HL-60/S4 treated with retinoic acid at 250 ng/mL for 4 days and 3 days (cell line): ENCODE results near the gene MAGI2.

Experiments used
- in situ Hi-C: fragments of 300-500 bp; cut with MboI; formaldehyde crosslinking; loops from 2 replicates; pipeline ENCODE4 v1.7.0; 2022; ENCODE audit warnings: low sequenced_read_pairs

Gene MAGI2

DNA sequence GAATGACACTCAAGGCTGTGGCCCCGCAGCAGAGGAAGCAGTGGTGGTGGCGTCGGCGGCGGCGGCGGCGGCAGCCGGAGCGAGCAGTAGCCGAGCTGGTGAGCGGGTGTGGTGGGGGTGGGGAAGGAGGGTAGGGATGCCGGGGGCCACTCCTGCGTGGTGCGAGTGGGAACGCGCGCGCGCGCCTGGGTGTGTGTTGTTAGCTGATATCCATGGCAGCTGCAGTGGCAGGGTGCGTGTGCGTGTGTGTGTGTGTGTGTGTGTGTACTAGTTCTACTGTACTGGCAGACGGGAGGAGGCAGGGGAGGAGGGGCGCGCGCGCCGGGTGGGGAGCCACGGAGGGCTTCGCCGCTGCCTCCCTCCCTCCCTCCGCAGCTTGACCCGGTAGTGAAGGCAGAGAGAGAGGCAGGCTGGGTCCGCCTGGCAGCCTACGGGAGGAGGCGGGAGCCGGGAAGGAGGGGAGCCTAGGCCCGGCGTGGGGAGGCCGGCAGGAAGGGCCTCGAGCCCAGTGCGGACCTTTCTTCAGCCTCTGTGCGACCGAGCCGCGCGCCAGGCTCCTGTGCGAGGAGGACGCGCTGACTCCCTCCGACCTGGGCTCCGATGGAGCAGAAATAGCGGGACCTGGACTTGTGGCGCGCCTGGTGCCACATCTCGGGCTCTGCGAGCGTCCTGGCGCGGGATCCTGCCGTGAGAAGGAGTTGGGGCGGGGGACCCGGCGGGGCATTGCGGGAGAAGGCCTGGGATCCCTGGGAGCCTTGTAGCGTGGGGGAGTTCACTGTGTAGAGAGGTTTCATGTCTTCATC is at the start of gene MAGI2:
Gene MAGI2, minus strand, starts transcription at position 110 of the 803 bp plus-strand sequence. CDS start 347 bp downstream, outside the sequence.
- in situ Hi-C loops: no loop called here

DNA sequence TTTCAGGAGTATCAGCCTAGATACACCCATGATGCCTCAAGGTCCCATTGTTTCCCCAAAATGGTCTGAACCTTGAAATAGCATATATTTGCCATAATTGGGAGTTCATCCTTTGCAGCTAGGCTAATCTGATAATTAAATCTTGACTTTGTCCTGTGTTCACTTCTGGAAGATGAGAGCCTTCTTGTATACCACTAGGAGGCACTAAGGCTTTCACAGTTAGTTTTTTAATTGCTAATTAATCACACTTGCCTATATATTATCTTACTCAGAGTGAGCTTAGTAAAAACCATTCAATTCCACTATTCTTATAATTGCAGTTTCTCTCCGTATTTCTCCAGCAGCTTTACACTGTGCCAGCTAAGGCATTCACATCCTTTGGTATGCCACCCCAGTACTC is 48.7 kb upstream of the MAGI2 start:
- in situ Hi-C loops: no loop called here

GRCh38 chr7:79500759-79501158 is 47.3 kb upstream of the MAGI2 start:
- in situ Hi-C loops: no loop called here

DNA sequence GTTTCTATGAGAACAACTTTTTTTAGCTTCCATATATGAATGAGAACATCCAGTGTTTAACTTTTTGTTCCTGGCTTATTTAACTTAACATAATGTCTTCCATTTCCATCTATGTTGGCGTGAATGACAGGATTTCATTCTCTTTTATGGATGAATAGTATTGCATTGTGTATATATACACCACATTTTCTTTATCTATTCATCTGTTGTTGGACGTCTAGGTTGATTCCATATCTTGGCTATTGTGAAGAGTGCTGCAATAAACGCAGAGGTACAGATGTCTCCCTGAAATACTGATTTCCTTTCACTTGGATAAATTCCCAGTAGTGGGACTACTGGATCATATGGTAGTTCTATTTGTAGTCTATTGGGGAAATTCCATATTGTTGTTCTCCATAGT is 44.3 kb upstream of the MAGI2 start:
- in situ Hi-C loops: no loop called here

- in situ Hi-C loops: no loop called here
Measured at GRCh38 chr7:79495544-79496272, 42.2 kb upstream of the MAGI2 start.

- in situ Hi-C loops: no loop called here
Measured at GRCh38 chr7:79494046-79494445, 40.6 kb upstream of the MAGI2 start.

DNA sequence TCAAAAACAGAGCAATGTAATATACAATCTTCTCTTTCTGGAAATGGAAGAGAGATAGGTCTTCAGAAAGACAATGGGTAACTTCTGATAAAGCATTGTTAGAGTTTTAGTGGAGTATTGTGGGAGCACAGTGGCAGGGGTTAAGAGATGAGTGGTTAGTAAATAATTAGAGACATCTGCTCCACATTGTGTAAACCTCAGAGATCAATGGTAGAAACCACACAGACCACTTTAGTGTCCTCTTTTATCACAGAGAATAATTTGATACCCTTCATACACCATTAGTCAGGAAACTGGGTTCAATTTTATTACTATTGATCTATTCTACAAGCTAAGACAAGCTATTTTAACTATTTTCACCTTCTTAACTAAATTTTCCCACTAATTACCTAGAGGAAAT is 35.9 kb upstream of the MAGI2 start:
- in situ Hi-C loops: no loop called here

- in situ Hi-C loops: no loop called here
Measured at GRCh38 chr7:79478386-79478785, 24.9 kb upstream of the MAGI2 start.

- in situ Hi-C loops: no loop called here
Measured at GRCh38 chr7:79475455-79475854, 22.0 kb upstream of the MAGI2 start.

DNA sequence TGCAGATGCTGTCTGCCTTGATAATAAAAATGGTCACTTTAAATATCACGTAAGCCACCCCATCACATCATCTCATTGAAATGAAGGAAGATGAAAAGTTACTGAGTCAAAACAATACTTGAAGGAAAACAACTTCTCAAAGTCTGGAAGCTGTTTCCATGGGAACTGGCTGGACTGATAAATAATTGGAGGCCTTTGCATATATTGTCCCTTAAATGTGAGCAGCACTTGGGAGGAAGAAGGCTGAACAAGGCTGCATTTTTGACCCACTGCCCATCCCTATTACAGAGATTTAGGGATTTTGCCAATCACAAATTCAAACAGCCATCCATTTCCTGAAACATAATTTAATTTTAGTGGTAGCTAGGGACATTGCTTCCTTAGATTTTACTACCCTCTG is 18.2 kb upstream of the MAGI2 start:
- in situ Hi-C loops: no loop called here

GRCh38 chr7:79471283-79471682 is 17.8 kb upstream of the MAGI2 start:
- in situ Hi-C loops: no loop called here

DNA sequence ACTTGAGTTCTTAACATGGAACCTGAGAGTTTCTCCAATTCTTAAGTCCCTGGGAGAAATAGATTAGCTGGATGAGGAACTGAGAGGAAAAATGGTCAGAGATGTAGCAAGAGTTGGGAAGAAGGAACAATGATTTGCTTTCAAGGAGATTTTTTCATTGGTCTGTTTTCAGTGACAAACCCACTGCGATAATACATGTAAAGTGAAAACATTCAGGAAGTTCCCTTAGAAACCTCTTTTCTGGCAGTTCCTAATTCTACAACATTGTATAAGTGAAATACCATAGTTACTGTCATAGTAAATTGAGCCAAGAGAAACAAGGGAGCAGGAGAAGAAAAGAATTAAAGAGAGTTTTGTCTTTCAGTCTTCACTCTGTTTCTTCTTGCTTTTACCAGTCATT is 12.1 kb upstream of the MAGI2 start:
- in situ Hi-C loops: no loop called here

DNA sequence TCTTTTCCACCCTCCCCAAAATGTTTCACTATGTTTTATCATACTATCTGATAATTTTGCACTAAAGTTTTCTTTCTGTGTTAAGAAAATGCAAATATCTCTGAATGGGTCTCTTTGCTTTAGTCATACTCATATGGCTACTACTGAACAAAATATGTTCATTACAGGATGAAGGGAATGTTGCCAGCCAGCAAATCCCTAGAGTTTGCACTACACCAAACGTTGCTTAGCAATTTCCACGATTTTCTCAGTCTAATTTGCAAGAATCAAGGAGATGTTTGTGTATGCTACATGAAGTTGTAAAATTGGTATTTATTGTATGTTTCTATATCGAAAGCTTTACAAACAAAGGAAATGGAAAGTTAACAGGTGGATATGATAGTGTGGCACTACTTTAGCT is 10.6 kb upstream of the MAGI2 start:
- in situ Hi-C loops: no loop called here

- in situ Hi-C loops: no loop called here
Measured at GRCh38 chr7:79462390-79462789, 8.9 kb upstream of the MAGI2 start.

GRCh38 chr7:79461660-79462059 is 8.2 kb upstream of the MAGI2 start:
- in situ Hi-C loops: no loop called here

DNA sequence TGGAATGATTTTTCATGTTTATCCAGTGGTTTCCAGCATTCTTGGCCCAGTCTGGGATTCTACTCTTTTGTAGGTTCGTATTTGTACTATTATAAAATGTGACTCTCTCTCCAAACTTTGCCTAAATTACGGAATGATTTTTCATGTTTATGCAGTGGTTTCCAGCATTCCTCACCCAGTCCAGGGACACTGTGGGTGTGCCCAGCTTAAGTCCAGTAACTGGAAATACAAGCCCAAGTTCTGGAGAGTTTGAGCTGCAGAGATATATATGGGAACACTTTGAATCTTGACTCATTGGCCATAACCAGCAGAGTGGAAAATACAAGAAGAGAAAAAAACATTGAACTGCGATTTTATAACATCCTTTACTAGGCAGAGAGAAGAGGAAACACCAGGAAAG is 5.9 kb upstream of the MAGI2 start:
- in situ Hi-C loops: no loop called here

DNA sequence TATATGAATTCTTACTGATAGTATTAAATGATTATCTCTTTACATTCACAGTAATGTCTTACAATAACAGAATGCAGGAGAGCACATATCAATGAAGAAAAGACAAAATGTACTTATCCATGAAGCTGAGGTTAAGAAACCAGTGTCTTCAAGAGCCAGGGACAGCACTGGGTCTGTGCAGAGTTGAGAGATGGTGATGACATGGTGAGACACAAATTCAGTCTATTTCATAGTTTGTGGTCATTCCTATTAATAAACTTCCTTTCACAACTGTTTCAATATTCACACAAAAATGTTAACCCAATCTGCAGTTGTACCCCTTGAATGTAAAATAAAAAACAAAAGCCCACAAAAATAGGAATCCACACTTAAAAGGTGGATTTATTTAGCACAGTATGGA is 5.3 kb upstream of the MAGI2 start:
- in situ Hi-C loops: no loop called here

- in situ Hi-C loops: no loop called here
Measured at GRCh38 chr7:79455173-79455790, 1.8 kb upstream of the MAGI2 start.

DNA sequence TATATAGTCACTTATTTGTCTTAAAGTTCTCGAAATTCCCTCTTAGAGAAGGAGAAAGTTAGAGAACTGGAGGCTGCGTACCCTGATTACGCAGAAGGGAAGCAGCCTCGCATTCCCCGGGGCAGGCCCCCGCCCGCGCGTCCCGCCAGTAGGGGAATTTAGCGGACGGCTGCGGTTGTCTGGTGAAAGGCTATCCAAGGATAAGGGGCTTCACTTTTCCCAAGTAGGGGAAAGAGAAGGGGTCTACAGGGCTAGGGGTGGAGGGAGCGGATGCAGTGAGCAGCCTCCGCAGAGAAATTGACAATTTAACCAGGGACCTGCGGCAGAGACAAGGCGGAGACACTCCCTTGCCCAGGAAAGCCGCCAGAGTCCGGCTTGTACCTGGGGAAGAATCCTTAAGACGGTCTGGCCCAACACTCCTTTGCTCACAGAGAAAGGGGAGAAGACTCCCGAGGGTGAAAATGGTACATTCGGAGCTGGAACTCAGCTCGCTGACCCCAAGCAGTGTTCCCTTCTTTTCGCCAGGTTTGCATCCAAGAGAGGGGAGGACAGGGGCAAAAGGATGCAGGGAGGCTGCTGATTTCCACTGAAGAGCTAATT is 994 bp upstream of the MAGI2 start:
- in situ Hi-C loops: no loop called here

GRCh38 chr7:79453266-79453557 is 255 bp downstream of the MAGI2 start:
- in situ Hi-C loops: no loop called here

DNA sequence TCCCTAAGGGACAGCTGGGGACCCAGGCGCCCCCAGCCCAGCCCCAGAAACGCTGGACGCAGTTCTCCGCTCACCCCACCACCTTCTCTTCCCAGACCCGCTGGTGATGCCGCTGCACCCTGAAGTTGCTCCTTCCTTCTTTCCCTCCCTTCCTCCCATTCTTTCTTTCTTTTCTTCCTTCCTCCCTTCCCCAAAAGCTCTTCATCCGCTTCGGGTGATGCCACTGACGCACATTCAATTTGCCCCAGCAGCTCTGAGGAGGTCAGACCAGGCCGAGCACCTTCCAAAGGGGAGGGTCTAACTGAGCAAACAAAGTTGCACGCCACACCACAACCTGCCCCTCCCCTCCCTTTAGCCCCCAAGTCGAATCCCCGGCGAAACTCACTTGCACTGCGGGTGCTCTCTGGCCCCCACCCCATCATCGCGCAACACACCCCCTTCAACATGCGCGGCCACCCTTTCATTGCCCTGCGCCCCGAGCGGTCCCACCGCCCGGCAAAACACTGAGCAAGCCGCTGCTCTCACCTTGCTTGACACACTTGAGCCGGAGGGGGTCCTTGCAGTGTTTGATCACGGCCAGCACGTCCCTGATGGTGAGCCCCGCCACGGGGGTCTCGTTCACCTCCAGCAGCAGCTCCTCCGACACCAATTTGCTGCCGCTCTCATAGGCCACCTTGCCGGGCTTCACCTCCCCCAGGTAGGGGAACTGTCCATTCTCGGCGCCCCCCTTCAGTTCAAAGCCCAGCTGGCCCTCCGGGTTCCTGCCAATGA is 787 bp downstream of the MAGI2 start:
- in situ Hi-C loops: no loop called here
